ENCODE results near the gene IP6K3. TPM values are rescaled to one million over a fixed set of nuclear protein-coding genes. Genes with fewer than 3 reads are reported as not detected.
A peak's percentile ranks its signal among the peaks of the same experiment; 100 is the strongest.

IP6K3 gene
- 10 to 100 TPM; 17.3 to 29.9 TPM for total RNA-seq

GRCh38 chr6:33746651-33747100, at the start of gene IP6K3:
Gene IP6K3 (minus strand): TSS chr6:33746905. CDS start chr6:33735476, 11,429 bp downstream.
- H3K9me3 ChIP-seq, result no peaks in the 10 kb centered on the region
- H3K4me1 ChIP-seq, result peaks cover 0 to 49% of the 10 kb centered on the region in 2 donors
- H3K27ac ChIP-seq, result peak within 1 kb of the TSS; percentile 86 to 94
- no peak for TF ChIP-seq CTCF (IDR thresholded peaks at IDR 0.05)
- no peaks in the 10 kb centered on the region for H3K27me3 ChIP-seq
- no peak for DNase-seq (ENCODE audit: low spot score)
- peak within 1 kb of the TSS; percentile 47 to 51 for H3K4me3 ChIP-seq
- peaks cover 8% of the 10 kb centered on the region for H3K36me3 ChIP-seq

GRCh38 chr6:33794910-33795623, 48.4 kb upstream of the IP6K3 start:
- no peak for TF ChIP-seq CTCF (IDR thresholded peaks at IDR 0.05)
- Histone ChIP-seq H3K9me3 (no peaks in the 10 kb centered on the region), H3K4me3 (no peak overlapping the region), H3K4me1 (no peaks in the 10 kb centered on the region), H3K27ac (no peak overlapping the region), H3K36me3 (no peaks in the 10 kb centered on the region), H3K27me3 (no peaks in the 10 kb centered on the region)
- DNase-seq (ENCODE audit: low spot score), result no peak

GRCh38 chr6:33792981-33793380, 46.3 kb upstream of the IP6K3 start:
- no peak for DNase-seq (ENCODE audit: low spot score)
- no peak overlapping the region for H3K27ac ChIP-seq
- no peak for TF ChIP-seq CTCF (IDR thresholded peaks at IDR 0.05)

GRCh38 chr6:33791620-33792019, 44.9 kb upstream of the IP6K3 start:
- Histone ChIP-seq H3K27me3 (no peaks in the 10 kb centered on the region), H3K36me3 (peaks cover under 1% of the 10 kb centered on the region), H3K27ac (no peak overlapping the region), H3K4me3 (no peak overlapping the region), H3K9me3 (no peaks in the 10 kb centered on the region), H3K4me1 (peaks cover 0 to 20% of the 10 kb centered on the region in 2 donors)
- TF ChIP-seq CTCF (IDR thresholded peaks at IDR 0.05), result no peak
- DNase-seq (ENCODE audit: low spot score), result no peak

More at GRCh38 chr6:33792981-33793380, 46.3 kb upstream of the IP6K3 start:
- Histone ChIP-seq H3K36me3 (no peaks in the 10 kb centered on the region), H3K9me3 (no peaks in the 10 kb centered on the region), H3K4me1 (peaks cover 0 to 6% of the 10 kb centered on the region in 2 donors), H3K27me3 (no peaks in the 10 kb centered on the region), H3K4me3 (no peak overlapping the region)

GRCh38 chr6:33790910-33791309, 44.2 kb upstream of the IP6K3 start:
- Histone ChIP-seq H3K36me3 (peaks cover 7% of the 10 kb centered on the region), H3K27me3 (no peaks in the 10 kb centered on the region), H3K27ac (no peak overlapping the region), H3K9me3 (no peaks in the 10 kb centered on the region), H3K4me1 (peaks cover 0 to 27% of the 10 kb centered on the region in 2 donors), H3K4me3 (no peak overlapping the region)
- no peak for TF ChIP-seq CTCF (IDR thresholded peaks at IDR 0.05)
- no peak for DNase-seq (ENCODE audit: low spot score)

Measured in right atrium auricular region (tissue), 2 donors.